GM12873 (cell line): Measurements from ENCODE around the gene VEPH1.

ENCODE experiments used
- CTCF ChIP-seq: IDR thresholded peaks from 2 replicates; pipeline ENCODE4 v1.5.1; 2012; ENCODE audit warnings: low read depth, mild to moderate bottlenecking, moderate library complexity, low read length, control low read depth; ENCODE audit not compliant: insufficient read depth; ENCODE audit errors: missing control alignments

Gene VEPH1

GRCh38 chr3:157384491-157384890, 118.7 kb downstream of the VEPH1 start:
- no peak for TF ChIP-seq CTCF

GRCh38 chr3:157384031-157384430, 119.2 kb downstream of the VEPH1 start:
- TF ChIP-seq CTCF: no peak

GRCh38 chr3:157381606-157382005, 121.6 kb downstream of the VEPH1 start:
- TF ChIP-seq CTCF: no peak

GRCh38 chr3:157379525-157380140, 123.6 kb downstream of the VEPH1 start:
- no peak for TF ChIP-seq CTCF

GRCh38 chr3:157376603-157377300, 126.5 kb downstream of the VEPH1 start:
- TF ChIP-seq CTCF: no peak

- TF ChIP-seq CTCF: no peak
Measured at GRCh38 chr3:157375342-157375986, 127.8 kb downstream of the VEPH1 start.

- no peak for TF ChIP-seq CTCF
Measured at GRCh38 chr3:157374933-157375332, 128.3 kb downstream of the VEPH1 start.
